GM19193 (cell line): ENCODE measurements around the gene CEBPG.

Source experiments
- POLR2A ChIP-seq: IDR thresholded peaks from 4 replicates; pipeline ENCODE4 v1.6.1; 2011; ENCODE audit not compliant: insufficient read depth, insufficient read length; ENCODE audit errors: extremely low read depth

CEBPG gene

DNA sequence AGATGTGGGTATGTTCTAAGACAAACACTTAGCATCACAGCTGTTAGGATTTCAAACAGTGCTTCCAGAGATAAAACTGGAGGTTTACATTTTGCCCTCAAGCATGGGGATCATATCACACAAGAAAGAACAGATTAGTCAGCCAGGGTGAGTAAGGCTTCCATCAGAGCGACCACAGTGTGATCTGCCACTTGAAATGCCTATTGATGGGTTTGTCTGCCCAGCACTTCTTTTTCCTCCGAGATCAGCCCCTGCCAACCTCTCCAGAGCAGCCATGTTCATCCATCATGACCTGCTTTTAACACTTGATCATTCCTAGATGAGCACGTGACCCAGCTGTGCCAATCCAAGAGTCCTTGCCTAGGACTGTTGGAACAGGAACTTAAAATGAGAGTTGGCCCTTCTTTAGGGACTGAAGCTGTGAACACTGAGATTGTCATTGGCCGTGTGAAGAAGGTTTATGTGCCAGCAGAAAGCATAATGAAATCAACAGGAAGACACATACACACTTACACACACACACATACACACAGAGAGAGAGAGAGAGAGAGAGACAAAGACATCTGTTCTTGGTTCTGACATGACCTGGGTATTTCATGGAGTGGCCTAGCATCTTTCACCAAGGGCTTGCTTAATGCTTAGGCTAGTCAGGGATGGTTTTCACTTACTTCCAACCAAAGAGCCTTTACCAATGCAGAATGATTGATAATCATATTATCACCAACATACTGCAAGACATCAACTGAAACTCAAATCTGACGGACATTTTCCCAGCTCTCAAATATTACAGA is 5.2 kb upstream of the CEBPG start:
- no peak for TF ChIP-seq POLR2A

DNA sequence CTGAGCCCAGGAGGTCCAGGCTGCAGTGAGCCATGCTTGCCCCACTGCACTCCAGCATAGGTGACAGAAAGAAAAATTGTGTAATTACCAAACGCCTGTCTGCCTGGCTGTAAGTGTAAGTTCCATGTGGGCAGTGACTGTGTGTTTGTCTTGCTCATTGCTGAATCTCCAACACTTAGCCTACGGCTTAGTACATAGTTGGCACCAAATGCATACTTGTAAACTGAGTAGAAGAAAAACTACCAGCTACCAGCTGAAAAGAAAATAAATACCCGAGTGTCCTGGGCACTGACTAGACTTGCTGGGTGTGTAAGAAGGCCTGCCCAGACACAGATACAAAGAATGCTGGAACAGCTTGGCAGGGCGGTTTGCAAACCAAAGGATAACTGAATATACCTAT is 2.7 kb upstream of the CEBPG start:
- TF ChIP-seq POLR2A = no peak

DNA sequence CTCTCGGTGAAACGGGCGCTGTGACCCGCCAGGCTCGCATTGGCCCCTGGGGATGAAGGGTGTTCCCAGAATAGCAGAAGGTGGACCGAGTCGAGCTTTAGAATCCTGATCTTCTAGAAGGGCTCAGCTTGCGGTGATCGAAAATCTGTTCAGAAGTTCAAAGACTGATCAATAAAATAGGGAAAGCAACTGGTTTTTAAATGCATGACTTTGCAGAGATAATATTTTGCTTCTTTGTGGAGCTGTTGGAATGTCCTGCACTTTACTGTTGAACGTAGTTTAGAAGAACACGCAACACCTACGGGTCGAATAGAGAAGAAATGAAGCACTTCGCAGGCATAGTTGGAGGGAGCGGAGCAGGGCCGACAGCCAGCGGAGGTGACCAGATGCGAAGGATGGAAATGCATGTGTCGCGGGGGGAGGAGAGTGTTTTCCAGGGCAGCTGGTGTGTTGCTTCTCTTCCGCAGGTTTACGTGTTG is 766 bp downstream of the CEBPG start:
- TF ChIP-seq POLR2A = no peak

DNA sequence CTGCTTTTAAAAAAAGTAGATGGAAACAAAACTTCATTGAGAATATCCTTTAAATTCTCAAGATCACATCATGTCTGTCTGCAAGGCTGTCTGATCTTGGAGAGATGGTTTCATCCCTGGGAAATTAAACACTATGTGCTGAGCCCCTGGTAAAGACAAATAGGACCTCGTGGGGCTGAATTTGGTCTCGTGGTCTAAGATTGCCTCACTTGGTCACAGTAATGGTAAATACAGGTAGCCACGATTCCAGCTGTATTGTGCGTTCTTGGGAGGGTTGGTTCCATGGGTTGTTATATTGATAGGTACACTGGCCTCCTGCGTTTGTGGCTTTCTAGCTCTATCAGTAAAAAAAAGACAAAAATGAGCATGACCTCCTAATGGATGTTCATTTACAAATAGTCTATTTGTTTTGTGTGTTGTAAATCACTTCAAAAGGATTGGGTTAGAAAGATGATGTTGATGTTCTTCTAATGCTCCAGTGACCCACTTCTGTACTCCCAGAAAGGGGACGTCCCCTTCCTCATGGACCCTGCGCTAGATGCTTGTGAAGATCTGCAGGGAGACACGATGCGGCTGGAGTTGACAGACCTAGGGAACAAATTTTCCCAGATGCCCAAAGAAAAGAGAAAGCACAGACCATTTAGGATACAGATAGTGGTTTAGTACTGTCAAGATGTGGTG is 1.8 kb downstream of the CEBPG start:
- TF ChIP-seq POLR2A = no peak

DNA sequence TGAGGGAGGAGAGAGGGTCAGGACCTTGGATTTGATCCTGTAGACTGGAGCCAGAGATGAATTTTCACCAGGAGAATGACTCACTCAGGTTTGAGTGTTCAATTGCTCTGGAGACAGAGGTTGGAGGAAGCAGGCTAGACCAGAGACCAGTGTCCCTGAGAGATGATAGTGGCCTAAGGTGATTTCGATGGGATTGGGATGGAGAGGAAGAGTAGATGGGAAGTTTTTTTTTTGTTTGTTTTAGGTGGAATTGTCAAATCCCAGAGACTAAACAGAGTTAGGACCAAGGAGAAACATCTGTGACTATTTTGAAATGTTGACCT is 2.3 kb downstream of the CEBPG start:
- TF ChIP-seq POLR2A = no peak

DNA sequence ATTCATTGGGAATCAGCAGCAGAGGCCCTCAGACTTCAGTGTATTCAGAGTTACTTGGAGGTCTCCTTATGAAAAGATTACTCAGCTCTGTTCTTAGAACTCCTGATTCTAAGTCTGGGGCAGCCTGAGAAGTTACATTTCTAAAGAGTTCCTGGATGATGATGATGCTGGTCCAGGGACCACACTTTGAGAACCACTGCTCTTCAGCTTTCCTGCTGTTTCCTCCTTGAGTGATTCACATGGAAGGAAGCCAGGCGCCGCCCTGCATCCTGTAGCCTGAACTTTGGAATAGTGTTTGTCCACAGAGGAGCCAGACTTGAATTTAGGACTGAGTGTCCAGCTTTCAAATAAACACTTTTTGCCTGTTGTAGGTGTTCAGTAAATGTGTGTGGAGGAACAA is 2.9 kb downstream of the CEBPG start:
- TF ChIP-seq POLR2A = no peak

DNA sequence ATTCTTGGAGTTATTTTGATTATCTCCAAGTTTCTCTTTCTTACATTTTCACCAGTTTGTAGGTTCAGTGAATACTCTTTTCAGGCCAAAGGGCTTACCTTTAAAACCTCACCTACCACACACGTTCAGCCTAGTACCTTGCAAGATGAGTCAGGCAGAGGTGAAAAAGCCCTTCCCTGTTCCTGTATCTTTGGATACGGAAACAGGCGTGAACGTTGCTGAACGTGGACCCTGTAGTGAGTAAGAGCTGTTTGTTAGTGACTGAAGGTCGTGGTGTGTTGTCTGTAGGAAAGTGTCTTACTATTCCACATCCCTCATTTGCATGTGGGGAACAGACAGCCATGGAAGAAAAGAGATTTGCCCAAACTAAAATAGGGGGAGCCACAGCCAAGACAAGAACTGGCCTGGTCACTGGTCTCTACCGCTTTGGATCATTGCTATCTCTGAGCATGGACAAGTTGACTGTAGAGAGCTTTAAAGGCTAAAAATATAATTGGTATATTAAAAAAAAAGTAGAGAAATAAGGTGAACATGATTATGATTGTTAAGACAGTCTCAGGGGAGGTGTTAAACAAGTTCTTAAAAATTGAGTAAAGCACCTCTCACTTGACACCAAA is 3.5 kb downstream of the CEBPG start:
- no peak for TF ChIP-seq POLR2A

DNA sequence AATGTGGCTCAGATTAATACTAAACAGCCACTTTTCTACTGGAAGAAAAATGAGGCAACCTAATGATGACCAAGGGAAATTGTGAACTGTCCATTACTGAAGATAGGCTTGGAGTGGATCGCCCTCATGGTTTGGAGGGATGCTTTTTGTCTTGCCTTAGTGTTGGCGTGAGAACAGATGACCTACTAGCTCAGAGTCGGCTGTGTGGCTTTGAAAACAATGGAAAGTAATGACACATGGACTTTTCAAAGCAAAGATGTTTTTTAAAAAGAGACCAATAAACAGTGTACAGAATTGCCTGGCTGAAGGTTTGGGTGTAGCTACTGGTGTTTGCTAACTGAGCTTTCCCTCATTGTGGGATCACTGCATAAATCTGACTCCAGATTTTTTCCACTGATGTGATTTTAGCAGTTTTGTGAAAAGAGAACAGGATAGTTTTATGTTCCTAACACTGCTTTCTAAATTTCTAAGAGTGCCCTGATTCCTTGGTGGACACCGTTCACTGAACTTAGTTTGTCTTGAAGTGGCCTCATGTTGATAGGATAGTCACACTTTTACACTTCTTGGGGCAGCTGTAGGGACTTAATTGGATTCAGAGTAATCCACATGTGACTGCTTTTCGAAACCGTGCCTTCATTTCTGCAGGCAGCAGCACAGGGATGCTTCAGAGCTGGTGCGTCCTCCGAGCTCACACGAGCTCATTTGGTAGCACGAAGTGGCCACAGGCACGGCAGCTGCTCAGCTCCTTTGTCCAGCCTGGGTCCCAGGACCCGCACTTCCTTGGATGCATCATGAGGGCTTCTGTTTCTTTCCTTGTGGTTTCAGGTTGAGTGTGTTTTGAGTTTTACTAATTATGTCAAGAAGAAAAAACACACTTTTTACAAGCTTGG is 4.3 kb downstream of the CEBPG start:
- TF ChIP-seq POLR2A = no peak

DNA sequence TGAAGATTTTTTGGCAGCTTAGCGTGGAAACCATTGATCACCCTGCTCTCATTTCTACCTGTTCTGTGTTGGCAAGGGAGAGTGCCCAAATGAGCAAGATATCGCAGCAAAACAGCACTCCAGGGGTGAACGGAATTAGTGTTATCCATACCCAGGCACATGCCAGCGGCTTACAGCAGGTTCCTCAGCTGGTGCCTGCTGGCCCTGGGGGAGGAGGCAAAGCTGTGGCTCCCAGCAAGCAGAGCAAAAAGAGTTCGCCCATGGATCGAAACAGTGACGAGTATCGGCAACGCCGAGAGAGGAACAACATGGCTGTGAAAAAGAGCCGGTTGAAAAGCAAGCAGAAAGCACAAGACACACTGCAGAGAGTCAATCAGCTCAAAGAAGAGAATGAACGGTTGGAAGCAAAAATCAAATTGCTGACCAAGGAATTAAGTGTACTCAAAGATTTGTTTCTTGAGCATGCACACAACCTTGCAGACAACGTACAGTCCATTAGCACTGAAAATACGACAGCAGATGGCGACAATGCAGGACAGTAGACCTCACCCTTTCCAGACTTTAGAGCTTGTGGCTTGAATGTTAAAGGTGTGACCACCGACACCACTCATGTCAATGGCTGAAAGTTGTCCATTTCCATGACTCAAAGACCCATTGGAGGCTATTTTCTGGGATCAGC is 5.8 kb downstream of the CEBPG start:
- no peak for TF ChIP-seq POLR2A

DNA sequence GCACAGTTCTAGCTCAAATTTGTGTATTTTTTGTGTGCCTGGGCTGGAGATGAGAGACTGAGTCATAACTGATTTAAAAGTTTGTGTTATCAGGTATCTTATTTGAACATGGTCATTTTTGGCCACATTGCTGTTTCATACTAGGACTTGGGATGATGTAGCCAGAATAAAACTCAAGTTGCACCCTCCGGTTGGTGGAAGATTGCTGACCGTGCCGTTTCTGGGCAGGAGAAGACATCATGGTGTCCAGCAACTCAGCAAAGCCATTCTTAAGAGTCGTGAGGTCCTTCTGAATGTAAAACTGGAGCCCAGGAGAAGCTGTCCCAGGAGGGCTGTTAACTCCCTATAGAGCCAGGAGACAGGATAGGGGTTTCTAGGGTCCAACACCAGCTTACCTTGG is 7.6 kb downstream of the CEBPG start:
- TF ChIP-seq POLR2A = no peak

DNA sequence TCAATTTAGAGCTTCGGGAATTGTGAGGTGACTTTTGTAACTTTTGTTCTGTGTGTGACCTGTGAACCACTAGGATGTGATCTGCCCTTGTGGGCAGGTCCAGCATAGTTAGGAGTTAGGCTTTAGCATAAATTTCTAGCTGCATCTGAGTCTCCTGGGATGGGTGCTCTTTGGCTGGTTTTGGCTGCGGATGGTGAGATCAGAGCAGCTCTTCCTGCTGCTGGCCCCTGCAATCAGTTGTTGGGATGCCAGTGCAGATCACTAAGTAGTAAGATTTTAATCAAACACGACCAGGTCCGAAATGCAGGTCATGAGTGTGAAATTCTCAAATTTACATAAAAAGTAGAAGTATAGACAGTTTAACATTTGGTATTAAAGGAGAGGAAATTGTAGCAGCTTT is 8.5 kb downstream of the CEBPG start:
- TF ChIP-seq POLR2A = no peak

DNA sequence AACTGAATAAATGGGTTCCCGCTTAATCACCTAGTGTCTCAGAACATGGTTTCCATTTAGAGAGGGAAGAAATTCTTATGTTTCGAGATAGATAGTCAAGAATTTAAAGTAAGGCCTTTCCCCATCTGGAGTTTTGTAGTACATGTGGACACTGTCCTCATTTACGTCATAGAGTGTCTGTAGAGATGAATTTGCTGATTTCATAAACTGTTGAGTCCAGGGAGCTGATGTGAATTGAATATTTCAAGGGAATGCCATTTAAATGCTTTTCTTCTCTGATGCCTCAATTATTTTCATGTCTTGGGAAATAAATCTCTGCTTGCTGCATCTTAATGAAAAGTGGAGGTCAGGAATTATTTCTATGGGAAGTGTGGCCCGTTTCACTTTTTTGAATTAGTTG is 9.5 kb downstream of the CEBPG start:
- TF ChIP-seq POLR2A = no peak

DNA sequence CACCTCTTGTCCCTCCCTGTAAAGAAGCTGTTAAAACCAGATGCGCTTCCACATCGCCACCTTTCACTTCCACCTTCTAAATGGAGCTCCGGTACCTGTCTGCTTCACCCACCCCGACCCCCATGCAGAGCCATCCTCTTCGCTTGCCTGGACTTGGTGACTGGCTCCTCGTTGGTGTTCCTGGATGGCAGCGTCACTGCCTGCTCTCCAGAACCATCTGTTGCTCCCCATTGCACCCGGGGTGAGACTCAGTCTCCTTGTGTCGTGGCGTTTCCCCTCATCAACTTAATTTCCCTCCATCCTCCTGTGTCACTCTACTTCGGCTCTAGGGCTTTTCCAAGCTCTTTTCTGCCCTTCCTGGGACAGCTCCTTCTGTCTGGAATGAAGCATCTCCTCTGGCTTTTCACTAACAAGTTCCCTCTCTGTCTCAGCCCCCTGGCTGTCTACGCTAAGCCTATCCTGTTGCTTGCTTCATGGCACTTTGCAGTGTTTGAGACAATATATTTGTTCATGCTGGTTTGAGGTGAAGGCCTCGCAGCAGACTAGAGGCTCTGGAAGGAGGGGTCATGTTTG is 10.3 kb downstream of the CEBPG start:
- TF ChIP-seq POLR2A = no peak

DNA sequence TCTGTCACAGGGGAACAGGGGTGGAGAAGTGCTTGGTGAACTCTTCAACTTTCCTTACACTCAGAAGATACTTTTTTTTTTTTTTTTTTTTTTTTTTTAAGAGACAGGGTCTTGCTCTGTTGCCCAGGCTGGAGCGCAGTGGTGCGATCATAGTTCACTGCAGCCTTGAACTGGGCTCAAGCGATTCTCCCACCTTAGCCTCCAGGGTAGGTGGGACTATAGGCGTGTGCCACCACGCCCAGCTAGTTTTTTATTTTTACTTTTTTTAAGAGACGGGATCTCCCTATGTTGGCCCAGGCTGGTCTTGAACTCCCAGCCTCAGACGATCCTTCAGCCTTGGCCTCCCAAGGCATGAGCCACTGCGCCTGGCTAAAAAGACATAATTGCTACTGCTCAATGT is 11.5 kb downstream of the CEBPG start:
- TF ChIP-seq POLR2A = no peak
